OCI-LY3 (cell line): ENCODE measurements around the gene ERICH3.

ENCODE experiments used
- H2AFZ ChIP-seq: fragments of 200-600, 300-600 bp; shearing (Covaris generic); 2 replicates; pipeline ENCODE4 v1.6.0; 2014; ENCODE audit warnings: antibody characterized with exemption, low read depth, low read length
- H3K27ac ChIP-seq: fragments of 200-600, 300-600 bp; sonication (generic); 2 replicates; pipeline ENCODE4 v1.5.1; 2014; ENCODE audit warnings: mild to moderate bottlenecking, low read length, moderate library complexity, mixed read lengths
- H3K27me3 ChIP-seq: fragments of 200-600, 300-600 bp; sonication (generic); 2 replicates; pipeline ENCODE4 v1.6.1; 2014; ENCODE audit warnings: low read depth, low read length, mixed read lengths
- H3K36me3 ChIP-seq: fragments of 200-600, 300-600 bp; sonication (generic); replicated peaks from 2 replicates; pipeline ENCODE3; 2014; ENCODE audit warnings: low read depth, low read length, mixed read lengths
- H3K4me1 ChIP-seq: fragments of 300-600, 200-600 bp; sonication (generic); 2 replicates; pipeline ENCODE4 v1.6.1; 2014; ENCODE audit warnings: low read length, mixed read lengths
- H3K4me2 ChIP-seq: fragments of 200-600, 300-600 bp; sonication (generic); 2 replicates; pipeline ENCODE4 v1.6.1; 2014; ENCODE audit warnings: low read length, mixed read lengths
- H3K4me3 ChIP-seq: fragments of 300-600, 200-600 bp; sonication (generic); 2 replicates; pipeline ENCODE4 v1.5.1; 2014; ENCODE audit warnings: antibody characterized with exemption, mild to moderate bottlenecking, low read length, moderate library complexity
- H3K79me2 ChIP-seq: fragments of 300-600, 200-600 bp; shearing (Covaris generic); 2 replicates; pipeline ENCODE4 v1.6.1; 2014; ENCODE audit warnings: mild to moderate bottlenecking, low read length, mixed read lengths
- H3K9ac ChIP-seq: fragments of 300-600, 200-600 bp; shearing (Covaris generic); 2 replicates; pipeline ENCODE4 v1.6.0; 2014; ENCODE audit warnings: mild to moderate bottlenecking, low read length, moderate library complexity
- H3K9me3 ChIP-seq: fragments of 200-600, 300-600 bp; shearing (Covaris generic); 2 replicates; pipeline ENCODE4 v1.6.1; 2014; ENCODE audit warnings: low read length, mixed read lengths; ENCODE audit not compliant: insufficient read depth
- H4K20me1 ChIP-seq: fragments of 200-600, 300-600 bp; sonication (generic); 2 replicates; pipeline ENCODE4 v1.6.1; 2016; ENCODE audit warnings: low read length, mixed read lengths; ENCODE audit not compliant: insufficient read depth
- CTCF ChIP-seq: fragments of 200-600, 300-600 bp; sonication (generic); IDR thresholded peaks from 2 replicates; pipeline ENCODE4 v1.5.1; 2014; ENCODE audit warnings: antibody characterized with exemption, low read length, low read depth
- EZH2phosphoT487 ChIP-seq: fragments of 200-600 bp; shearing (Covaris generic); IDR thresholded peaks from 2 replicates; pipeline ENCODE4 v1.6.1; 2018; ENCODE audit warnings: antibody characterized with exemption, mixed run types, low read depth

ERICH3 gene

DNA sequence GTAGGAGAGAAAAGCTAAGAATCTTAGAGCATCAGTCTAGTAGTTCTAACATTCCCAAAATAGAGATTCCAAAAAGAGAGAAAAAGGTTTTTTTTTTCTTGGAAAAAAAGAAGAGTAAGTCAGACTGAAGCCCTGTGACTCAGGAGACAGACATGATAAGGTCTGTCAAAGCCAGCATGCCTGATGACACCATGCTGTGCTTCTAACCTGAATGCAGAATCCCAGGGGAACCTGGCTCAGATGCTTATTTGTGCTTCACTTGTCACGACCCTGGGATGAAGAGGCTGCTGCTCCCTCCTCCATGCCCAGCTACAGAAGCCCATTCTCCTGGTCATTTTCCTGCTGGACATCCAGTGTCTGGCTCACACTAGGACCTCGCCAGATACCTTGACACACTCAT lies 44.3 kb downstream of the ERICH3 start:
- Histone ChIP-seq H3K27me3 (no peaks in the 10 kb centered on the region), H4K20me1 (no peaks in the 10 kb centered on the region), H3K9me3 (no peaks in the 10 kb centered on the region), H3K4me3 (no peak overlapping the region), H3K27ac (no peak overlapping the region), H2AFZ (no peak overlapping the region), H3K9ac (no peak overlapping the region), H3K4me2 (no peak overlapping the region), H3K36me3 (no peaks in the 10 kb centered on the region), H3K4me1 (no peaks in the 10 kb centered on the region), H3K79me2 (no peaks in the 10 kb centered on the region)
- TF ChIP-seq CTCF (no peak), EZH2phosphoT487 (no peak)

DNA sequence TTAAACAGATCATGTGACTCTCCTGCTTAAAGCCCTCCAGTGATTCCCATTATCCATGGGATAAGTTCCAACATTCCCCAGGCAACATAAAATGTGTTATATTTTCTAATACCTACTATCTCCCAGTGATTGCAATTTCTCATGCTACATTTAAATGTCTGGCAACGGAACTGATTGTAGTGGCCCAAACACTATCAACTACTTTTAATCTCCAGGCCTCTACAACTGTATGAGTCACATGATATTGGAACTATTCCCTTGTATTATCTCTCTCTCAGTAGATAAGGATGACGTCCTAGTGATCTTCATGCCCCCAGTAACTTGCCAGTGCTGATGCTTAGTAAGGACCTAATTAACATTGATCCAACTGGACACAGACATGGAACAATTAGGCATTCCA lies 49.9 kb downstream of the ERICH3 start:
- no peak overlapping the region for H3K27ac ChIP-seq
- H4K20me1 ChIP-seq, result no peaks in the 10 kb centered on the region
- no peaks in the 10 kb centered on the region for H3K79me2 ChIP-seq
- no peak overlapping the region for H2AFZ ChIP-seq
- TF ChIP-seq CTCF, result no peak
- no peak for TF ChIP-seq EZH2phosphoT487
- H3K4me2 ChIP-seq, result no peak overlapping the region
- H3K36me3 ChIP-seq, result no peaks in the 10 kb centered on the region
- H3K4me1 ChIP-seq, result no peaks in the 10 kb centered on the region
- H3K9ac ChIP-seq, result no peak overlapping the region
- H3K27me3 ChIP-seq, result no peaks in the 10 kb centered on the region; the same call in 1 of the 2 replicates
- no peaks in the 10 kb centered on the region for H3K9me3 ChIP-seq
- H3K4me3 ChIP-seq, result no peak overlapping the region

DNA sequence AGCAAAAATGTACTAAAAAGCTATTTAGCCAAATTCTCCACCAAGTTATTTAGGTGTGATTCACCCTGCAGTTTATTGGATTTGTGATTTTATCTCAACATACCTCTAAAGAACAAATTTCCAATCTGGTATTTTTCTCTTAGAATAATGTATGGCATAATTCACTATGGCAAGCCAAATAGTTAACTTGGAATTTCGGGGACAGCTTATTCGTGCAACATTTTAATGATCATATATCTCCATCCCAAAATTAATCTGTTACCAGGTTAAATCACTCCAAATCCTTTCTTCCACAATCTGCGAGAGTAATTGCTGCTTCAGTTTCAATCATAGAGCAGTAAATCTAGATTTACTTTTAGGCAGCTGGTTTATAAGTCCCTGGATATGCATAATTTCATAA lies 53.4 kb downstream of the ERICH3 start:
- Histone ChIP-seq H3K27ac (no peak overlapping the region), H3K4me2 (no peak overlapping the region), H3K79me2 (no peaks in the 10 kb centered on the region), H3K4me1 (no peaks in the 10 kb centered on the region), H3K4me3 (no peak overlapping the region), H3K36me3 (no peaks in the 10 kb centered on the region), H3K27me3 (no peaks in the 10 kb centered on the region; the same call in 1 of the 2 replicates), H2AFZ (no peak overlapping the region), H3K9me3 (no peaks in the 10 kb centered on the region), H4K20me1 (no peaks in the 10 kb centered on the region), H3K9ac (no peak overlapping the region)
- no peak for TF ChIP-seq CTCF
- no peak for TF ChIP-seq EZH2phosphoT487

DNA sequence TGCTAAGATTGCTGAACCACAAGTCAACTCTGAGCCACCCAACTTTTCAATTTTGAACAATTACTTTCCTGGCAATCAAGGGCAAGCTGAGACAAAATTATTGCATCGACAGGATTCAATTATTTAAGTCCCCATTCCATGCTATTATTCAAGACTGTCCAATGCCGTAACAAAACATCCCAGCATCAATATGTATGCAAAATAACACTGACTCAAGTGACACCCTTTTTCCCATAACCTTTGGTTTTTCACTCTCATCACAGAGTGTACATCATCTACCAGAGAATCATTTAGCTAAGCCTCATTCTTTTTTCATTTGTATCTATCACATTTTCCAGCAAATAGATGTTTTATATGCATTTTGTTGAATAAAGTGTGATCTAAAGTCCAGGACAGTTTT lies 54.6 kb downstream of the ERICH3 start:
- H4K20me1 ChIP-seq, result no peaks in the 10 kb centered on the region
- no peaks in the 10 kb centered on the region for H3K79me2 ChIP-seq
- no peak overlapping the region for H3K9ac ChIP-seq
- H3K4me2 ChIP-seq, result no peak overlapping the region
- H3K27me3 ChIP-seq, result no peaks in the 10 kb centered on the region; the same call in 1 of the 2 replicates
- no peak overlapping the region for H3K27ac ChIP-seq
- H3K36me3 ChIP-seq, result no peaks in the 10 kb centered on the region
- no peak overlapping the region for H3K4me3 ChIP-seq
- no peaks in the 10 kb centered on the region for H3K9me3 ChIP-seq
- TF ChIP-seq CTCF (no peak), EZH2phosphoT487 (no peak)
- H3K4me1 ChIP-seq, result 0 out of 2 replicates have a peak, but pooled peaks cover 1% of the 10 kb centered on the region
- no peak overlapping the region for H2AFZ ChIP-seq
